HG03439 (cell line): ENCODE measurements around the gene AGO1.
"Not testable (repeated sequence)": the region's sequence is repeated elsewhere in the genome, so short reads cannot be mapped to it uniquely, and the experiment has no call there.

Experiments used
- ATAC-seq: cut with Tn5 transposase; IDR thresholded peaks from one replicate; pipeline ENCODE4 v1.9.1; 2021; ENCODE audit warnings: mild to moderate bottlenecking, moderate library complexity; ENCODE audit not compliant: unreplicated experiment

Gene AGO1

GRCh38 chr1:35964277-35964676, 81.3 kb downstream of the AGO1 start:
- not testable (repeated sequence) for ATAC-seq

- no peak for ATAC-seq
These were observed 85.4 kb downstream of the AGO1 start for GRCh38 chr1:35968396-35968795.

- no peak for ATAC-seq
These were observed 88.6 kb downstream of the AGO1 start for GRCh38 chr1:35971601-35972000.

GRCh38 chr1:35972631-35973030, 89.6 kb downstream of the AGO1 start:
- ATAC-seq = not testable (repeated sequence)

GRCh38 chr1:35980090-35980489, 97.1 kb downstream of the AGO1 start:
- ATAC-seq = no peak
